Stimulated activated effector memory CD8-positive, alpha-beta T cell treated with anti-CD3 and anti-CD28 coated beads, Interleukin-12 subunit alpha, Interleukin-12 subunit beta, amount 100 ng/mL, for 72 hours (primary cell): ENCODE measurements around the gene IL26.
"Not testable (repeated sequence)": the region's sequence is repeated elsewhere in the genome, so short reads cannot be mapped to it uniquely, and the experiment has no call there.

ENCODE experiments used
- ATAC-seq: fragments of 150-1000 bp; cut with Tn5 transposase; 2 replicates; pipeline ENCODE4 v1.10.0; 2021
- DNase-seq, 2 donors: peaks; one replicate each; pipeline ENCODE4 v3.0.0; 2021 to 2022; ENCODE audit warnings: low spot score in 2 of 2
- H3K27ac Mint-ChIP-seq: one replicate; pipeline ENCODE4 v1.8.0; 2022; ENCODE audit warnings: mild to moderate bottlenecking, mixed read lengths
- H3K36me3 Mint-ChIP-seq: one replicate; pipeline ENCODE4 v1.8.0; 2022; ENCODE audit warnings: mild to moderate bottlenecking, mixed read lengths
- H3K4me1 Mint-ChIP-seq: one replicate; pipeline ENCODE4 v1.8.0; 2022; ENCODE audit warnings: mixed read lengths
- H3K4me3 Mint-ChIP-seq: one replicate; pipeline ENCODE4 v1.8.0; 2022; ENCODE audit warnings: mild to moderate bottlenecking, mixed read lengths
- H3K9me3 Mint-ChIP-seq: one replicate; pipeline ENCODE4 v1.8.0; 2022; ENCODE audit warnings: mixed read lengths

Gene IL26

GRCh38 chr12:68190301-68190700, 35.3 kb downstream of the IL26 start:
- Mint-ChIP-seq H3K4me3 (peak overlapping the region; percentile 29), H3K36me3 (no peaks in the 10 kb centered on the region), H3K9me3 (no peaks in the 10 kb centered on the region), H3K4me1 (peaks cover 37% of the 10 kb centered on the region), H3K27ac (peak overlapping the region; percentile 66)
- DNase-seq = no peak
- ATAC-seq = no peak

GRCh38 chr12:68189821-68190242, 35.8 kb downstream of the IL26 start:
- DNase-seq (no peak), ATAC-seq (peak; percentile 94)
- peaks cover 37% of the 10 kb centered on the region for H3K4me1 Mint-ChIP-seq
- no peaks in the 10 kb centered on the region for H3K9me3 Mint-ChIP-seq
- peak overlapping the region; percentile 66 for H3K27ac Mint-ChIP-seq
- H3K4me3 Mint-ChIP-seq = peak overlapping the region; percentile 29
- no peaks in the 10 kb centered on the region for H3K36me3 Mint-ChIP-seq

- no peak overlapping the region for H3K27ac Mint-ChIP-seq
Observed at GRCh38 chr12:68185598-68185997, 40.0 kb downstream of the IL26 start.

GRCh38 chr12:68180792-68181744, 44.5 kb downstream of the IL26 start:
- H3K36me3 Mint-ChIP-seq = no peaks in the 10 kb centered on the region
- peak; percentile 93 for ATAC-seq
- H3K9me3 Mint-ChIP-seq = no peaks in the 10 kb centered on the region
- peaks cover 48% of the 10 kb centered on the region for H3K4me1 Mint-ChIP-seq
- DNase-seq = peak in 1 of 2 donors; percentile 74
- H3K4me3 Mint-ChIP-seq = peak overlapping the region; percentile 30
- peak overlapping the region; percentile 36 for H3K27ac Mint-ChIP-seq

More at GRCh38 chr12:68185598-68185997, 40.0 kb downstream of the IL26 start:
- DNase-seq (no peak), ATAC-seq (no peak)
- H3K9me3 Mint-ChIP-seq = no peaks in the 10 kb centered on the region
- peaks cover 33% of the 10 kb centered on the region for H3K4me1 Mint-ChIP-seq
- no peak overlapping the region for H3K4me3 Mint-ChIP-seq
- H3K36me3 Mint-ChIP-seq = no peaks in the 10 kb centered on the region

- peaks cover 68% of the 10 kb centered on the region for H3K4me1 Mint-ChIP-seq
- H3K9me3 Mint-ChIP-seq = no peaks in the 10 kb centered on the region
- DNase-seq (no peak), ATAC-seq (no peak)
- peak overlapping the region; percentile 33 for H3K27ac Mint-ChIP-seq
- H3K36me3 Mint-ChIP-seq = no peaks in the 10 kb centered on the region
- peak overlapping the region; percentile 11 for H3K4me3 Mint-ChIP-seq
Observed at GRCh38 chr12:68178774-68179439, 46.7 kb downstream of the IL26 start.

GRCh38 chr12:68178184-68178583, 47.4 kb downstream of the IL26 start:
- H3K4me1 Mint-ChIP-seq = peaks cover 68% of the 10 kb centered on the region
- ATAC-seq = no peak
- no peaks in the 10 kb centered on the region for H3K36me3 Mint-ChIP-seq
- no peak for DNase-seq
- peak overlapping the region; percentile 11 for H3K4me3 Mint-ChIP-seq
- H3K27ac Mint-ChIP-seq = peak overlapping the region; percentile 33
- no peaks in the 10 kb centered on the region for H3K9me3 Mint-ChIP-seq

GRCh38 chr12:68177562-68177961, 48.0 kb downstream of the IL26 start:
- DNase-seq = no peak
- peaks cover 68% of the 10 kb centered on the region for H3K4me1 Mint-ChIP-seq
- no peaks in the 10 kb centered on the region for H3K9me3 Mint-ChIP-seq
- ATAC-seq = no peak
- H3K4me3 Mint-ChIP-seq = peak overlapping the region; percentile 10
- no peak overlapping the region for H3K27ac Mint-ChIP-seq
- no peaks in the 10 kb centered on the region for H3K36me3 Mint-ChIP-seq

- H3K9me3 Mint-ChIP-seq = no peaks in the 10 kb centered on the region
- H3K4me3 Mint-ChIP-seq = peak overlapping the region; percentile 44
- peak overlapping the region; percentile 43 for H3K27ac Mint-ChIP-seq
- ATAC-seq = no peak
- H3K4me1 Mint-ChIP-seq = peaks cover 62% of the 10 kb centered on the region
- no peaks in the 10 kb centered on the region for H3K36me3 Mint-ChIP-seq
- no peak for DNase-seq
Observed at GRCh38 chr12:68176257-68176656, 49.4 kb downstream of the IL26 start.

GRCh38 chr12:68175557-68176061, 50.0 kb downstream of the IL26 start:
- H3K4me1 Mint-ChIP-seq = peaks cover 55% of the 10 kb centered on the region
- ATAC-seq (peak; percentile 92), DNase-seq (peak; percentile 40 to 86)
- no peaks in the 10 kb centered on the region for H3K9me3 Mint-ChIP-seq
- H3K4me3 Mint-ChIP-seq = peak overlapping the region; percentile 44
- peak overlapping the region; percentile 43 for H3K27ac Mint-ChIP-seq
- H3K36me3 Mint-ChIP-seq = no peaks in the 10 kb centered on the region

- not testable (repeated sequence) for DNase-seq, H3K27ac Mint-ChIP-seq, H3K9me3 Mint-ChIP-seq, ATAC-seq, H3K36me3 Mint-ChIP-seq
- Mint-ChIP-seq H3K4me1 (peaks cover 53% of the 10 kb centered on the region), H3K4me3 (peak overlapping the region; percentile 17)
Observed at GRCh38 chr12:68174761-68175160, 50.8 kb downstream of the IL26 start.

- H3K9me3 Mint-ChIP-seq = no peaks in the 10 kb centered on the region
- no peak overlapping the region for H3K4me3 Mint-ChIP-seq
- no peak for ATAC-seq
- no peaks in the 10 kb centered on the region for H3K36me3 Mint-ChIP-seq
- peaks cover 54% of the 10 kb centered on the region for H3K4me1 Mint-ChIP-seq
- H3K27ac Mint-ChIP-seq = no peak overlapping the region
- DNase-seq = no peak
Observed at GRCh38 chr12:68173792-68174191, 51.8 kb downstream of the IL26 start.

- no peaks in the 10 kb centered on the region for H3K9me3 Mint-ChIP-seq
- peaks cover 27% of the 10 kb centered on the region for H3K4me1 Mint-ChIP-seq
- no peak overlapping the region for H3K27ac Mint-ChIP-seq
- no peak overlapping the region for H3K4me3 Mint-ChIP-seq
- H3K36me3 Mint-ChIP-seq = no peaks in the 10 kb centered on the region
- ATAC-seq = no peak
- DNase-seq = no peak
Observed at GRCh38 chr12:68170726-68171125, 54.9 kb downstream of the IL26 start.

- Mint-ChIP-seq H3K36me3 (no peaks in the 10 kb centered on the region), H3K4me3 (no peak overlapping the region), H3K4me1 (peaks cover 19% of the 10 kb centered on the region), H3K9me3 (no peaks in the 10 kb centered on the region), H3K27ac (no peak overlapping the region)
- no peak for DNase-seq
- peak; percentile 46 for ATAC-seq
Observed at GRCh38 chr12:68169213-68169889, 56.3 kb downstream of the IL26 start.

GRCh38 chr12:68166317-68166831, 59.2 kb downstream of the IL26 start:
- no peak for DNase-seq
- Mint-ChIP-seq H3K36me3 (peaks cover 5% of the 10 kb centered on the region), H3K9me3 (no peaks in the 10 kb centered on the region), H3K4me1 (peaks cover 40% of the 10 kb centered on the region), H3K4me3 (no peak overlapping the region), H3K27ac (no peak overlapping the region)
- ATAC-seq = no peak
